Measurements from ENCODE around the gene BRDT. TPM values are rescaled to one million over a fixed set of nuclear protein-coding genes. Genes with fewer than 3 reads are reported as not detected.

The BRDT gene
- total and polyA plus RNA-seq, 2 of the 8 experiments (the other 6 are each of a cell fraction or from before 2014, with no cell fraction given), result 0.08 TPM; not detected in 1

DNA sequence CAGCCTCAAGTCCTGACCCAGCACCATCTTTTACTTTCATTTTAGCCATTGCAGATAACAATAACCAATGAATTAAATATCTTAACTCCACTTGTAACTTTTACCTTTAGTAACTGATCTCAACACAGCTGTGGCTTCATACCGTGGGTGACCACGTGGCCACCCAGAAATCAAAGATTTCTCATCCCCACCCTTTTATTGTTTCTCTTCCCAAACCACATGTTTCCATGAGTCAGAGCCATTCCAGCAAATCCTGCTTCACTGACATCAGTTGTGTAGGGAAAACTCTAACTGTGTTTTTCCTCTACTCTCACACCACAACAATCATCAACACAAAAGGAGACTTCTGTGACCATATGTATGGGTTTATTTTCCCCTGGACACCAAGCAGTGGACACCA is 25.1 kb upstream of the BRDT start (continued):
- no peak for TF ChIP-seq FOSL1 (IDR thresholded peaks at IDR 0.05; ENCODE audit: insufficient read depth, low read depth, low read length)
